K562 (cell line): Measurements from ENCODE around the gene KLHL22. TPM values are rescaled to one million over a fixed set of nuclear protein-coding genes. Genes with fewer than 3 reads are reported as not detected.

Experiments used
- EP300 ChIP-seq: IDR thresholded peaks from 2 replicates; pipeline ENCODE4 v1.6.1; 2012; ENCODE audit warnings: low read length, improper control_type of control experiment
- MCM7 ChIP-seq, 2 experiments: fragments of 450-650 bp; IDR thresholded peaks; 2 replicates each; pipeline ENCODE4 v1.6.1; 2016 to 2018
- NCOA6 ChIP-seq: fragments of 450-650 bp; IDR thresholded peaks from 2 replicates; pipeline ENCODE4 v1.6.1; 2017; ENCODE audit warnings: mild to moderate bottlenecking
- PML ChIP-seq: IDR thresholded peaks from 2 replicates; pipeline ENCODE4 v1.6.1; 2012; ENCODE audit warnings: low read length, inconsistent platforms
- POLR2AphosphoS5 ChIP-seq: IDR thresholded peaks from 2 replicates; pipeline ENCODE4 v1.6.1; 2011; ENCODE audit warnings: mild to moderate bottlenecking, low read depth, low read length, moderate library complexity; ENCODE audit not compliant: control insufficient read depth, insufficient read depth
- RHOXF2B ChIP-seq: fragments of 250-450 bp; sonication (Bioruptor Pico); conservative IDR thresholded peaks from 2 replicates; pipeline ENCODE4 v1.5.1; 2021
- SRSF3 ChIP-seq: fragments of 200-400 bp; formaldehyde crosslinking; IDR thresholded peaks from 2 replicates; pipeline ENCODE4 v1.6.1; 2016; ENCODE audit warnings: mild to moderate bottlenecking, low read length, moderate library complexity; ENCODE audit not compliant: insufficient read depth
- polyA plus RNA-seq, 8 experiments: library from polyadenylated mRNA; depleted of rRNA in 4 of 8; stranded (reverse) in 5 of 8; unstranded in 3 of 8; fragments of >200 nt; fragmentation: Nextera tagmentation in 2 of 8; fragmentation: Illumina TruSeq in 1 of 8; extraction: Ambion mirVana in 2 of 8; extraction: Trizol in 1 of 8; gene quantifications; 2 replicates each; pipeline versions ENCODE4 v1.2.1 to v1.2.3, GENCODE V29; 2011 to 2014; ENCODE audit warnings: inconsistent platforms in 1 of 8, missing spikeins in 1 of 8
- total RNA-seq, 7 experiments: library from RNA; depleted of rRNA in 6 of 7; stranded (reverse); fragments of >200 nt in 6 of 7; fragmentation: Illumina TruSeq in 2 of 7; extraction: Trizol in 2 of 7; gene quantifications; 2 replicates each; pipeline versions ENCODE4 v1.2.1 to v1.2.3, GENCODE V29; 2011 to 2021; ENCODE audit warnings: low replicate concordance in 1 of 7
- TF ChIP-seq, protein P1 (sequence below): sonication (generic); formaldehyde crosslinking; IDR thresholded peaks from 2 replicates; pipeline ENCODE4 v1.8.0; 2023; ENCODE audit warnings: mild to moderate bottlenecking, missing genetic modification reagents
- TF ChIP-seq, protein P2 (sequence below): fragments of 450-650 bp; IDR thresholded peaks from 2 replicates; pipeline ENCODE4 v1.6.1; 2016; ENCODE audit warnings: missing biosample characterization, missing genetic modification characterization
- TF ChIP-seq, protein P3 (sequence below), 3 experiments: fragments of 200-800 bp in 1 of 3; sonication (Bioruptor generic) in 1 of 3; sonication (generic) in 1 of 3; formaldehyde crosslinking in 1 of 3; IDR thresholded peaks; 2 replicates each; pipeline versions ENCODE4 v1.6.1 to v1.8.0; 2016 to 2022; ENCODE audit warnings: mild to moderate bottlenecking in 2 of 3, missing compliant biosample characterization in 2 of 3, missing genetic modification characterization in 2 of 3, missing genetic modification reagents in 1 of 3
- TF ChIP-seq, protein P4 (sequence below), 2 experiments: fragments of 450-650 bp; formaldehyde crosslinking in 1 of 2; IDR thresholded peaks; 2 replicates each; pipeline versions ENCODE4 v1.4.0 to v1.6.1; 2014 to 2020; ENCODE audit warnings: mild to moderate bottlenecking in 2 of 2, borderline replicate concordance in 1 of 2, low read depth in 1 of 2

KLHL22 gene
- total and polyA plus RNA-seq, 9 of the 15 experiments (the other 6 are each of a cell fraction or from before 2014, with no cell fraction given), result 1.3 to 25.6 (median 15.2) TPM

DNA sequence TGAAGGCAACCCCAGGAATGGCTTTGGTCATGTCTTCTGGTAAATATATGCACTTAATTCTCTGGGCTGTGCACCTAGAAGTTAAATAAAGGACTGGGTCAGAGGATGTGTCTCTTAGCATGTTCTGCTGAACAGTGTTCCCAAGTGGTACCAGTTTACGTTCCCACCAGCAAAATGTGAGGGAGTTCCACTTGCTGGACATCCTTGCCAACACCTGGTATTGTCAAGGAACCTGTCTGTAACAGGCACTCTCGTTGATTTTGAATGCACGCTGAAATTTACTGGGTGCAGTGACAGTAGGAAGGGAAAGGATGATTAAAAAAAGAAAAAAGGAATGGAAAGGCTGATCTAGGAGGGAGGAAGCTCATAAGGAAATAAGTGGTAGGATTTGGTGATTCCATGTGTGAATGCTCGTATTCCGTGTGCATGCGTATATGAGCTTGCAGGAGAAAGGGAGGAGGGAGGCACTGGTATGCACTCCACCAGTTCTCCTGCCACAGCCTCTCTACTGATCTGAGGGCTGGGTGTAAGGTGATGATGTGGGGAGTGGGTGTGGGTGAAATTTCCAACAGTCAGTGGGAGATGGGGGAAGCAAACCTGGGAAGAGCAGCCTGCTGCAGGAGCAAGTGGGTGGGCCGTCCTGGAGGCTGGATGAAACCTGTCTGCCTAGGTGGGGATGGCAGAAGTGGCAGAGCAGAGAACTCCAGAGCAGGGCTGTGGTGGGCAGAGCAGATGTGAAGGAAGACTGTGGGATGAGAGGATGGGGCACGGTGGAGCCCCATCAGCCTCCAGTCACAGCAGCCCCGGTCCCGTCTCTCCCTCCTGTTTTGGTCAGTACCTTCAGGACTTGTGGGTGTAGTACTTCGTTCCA, 26.8 kb upstream of the KLHL22 start (continued):
- TF ChIP-seq, protein P1, sequence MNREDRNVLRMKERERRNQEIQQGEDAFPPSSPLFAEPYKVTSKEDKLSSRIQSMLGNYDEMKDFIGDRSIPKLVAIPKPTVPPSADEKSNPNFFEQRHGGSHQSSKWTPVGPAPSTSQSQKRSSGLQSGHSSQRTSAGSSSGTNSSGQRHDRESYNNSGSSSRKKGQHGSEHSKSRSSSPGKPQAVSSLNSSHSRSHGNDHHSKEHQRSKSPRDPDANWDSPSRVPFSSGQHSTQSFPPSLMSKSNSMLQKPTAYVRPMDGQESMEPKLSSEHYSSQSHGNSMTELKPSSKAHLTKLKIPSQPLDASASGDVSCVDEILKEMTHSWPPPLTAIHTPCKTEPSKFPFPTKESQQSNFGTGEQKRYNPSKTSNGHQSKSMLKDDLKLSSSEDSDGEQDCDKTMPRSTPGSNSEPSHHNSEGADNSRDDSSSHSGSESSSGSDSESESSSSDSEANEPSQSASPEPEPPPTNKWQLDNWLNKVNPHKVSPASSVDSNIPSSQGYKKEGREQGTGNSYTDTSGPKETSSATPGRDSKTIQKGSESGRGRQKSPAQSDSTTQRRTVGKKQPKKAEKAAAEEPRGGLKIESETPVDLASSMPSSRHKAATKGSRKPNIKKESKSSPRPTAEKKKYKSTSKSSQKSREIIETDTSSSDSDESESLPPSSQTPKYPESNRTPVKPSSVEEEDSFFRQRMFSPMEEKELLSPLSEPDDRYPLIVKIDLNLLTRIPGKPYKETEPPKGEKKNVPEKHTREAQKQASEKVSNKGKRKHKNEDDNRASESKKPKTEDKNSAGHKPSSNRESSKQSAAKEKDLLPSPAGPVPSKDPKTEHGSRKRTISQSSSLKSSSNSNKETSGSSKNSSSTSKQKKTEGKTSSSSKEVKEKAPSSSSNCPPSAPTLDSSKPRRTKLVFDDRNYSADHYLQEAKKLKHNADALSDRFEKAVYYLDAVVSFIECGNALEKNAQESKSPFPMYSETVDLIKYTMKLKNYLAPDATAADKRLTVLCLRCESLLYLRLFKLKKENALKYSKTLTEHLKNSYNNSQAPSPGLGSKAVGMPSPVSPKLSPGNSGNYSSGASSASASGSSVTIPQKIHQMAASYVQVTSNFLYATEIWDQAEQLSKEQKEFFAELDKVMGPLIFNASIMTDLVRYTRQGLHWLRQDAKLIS, result no peak
- TF ChIP-seq SRSF3, result 0 out of 2 replicates have a peak, but pooled peaks have one; percentile 92
- no peak for TF ChIP-seq RHOXF2B (CRISPR knock-in tag)
- TF ChIP-seq EP300, result no peak
- TF ChIP-seq MCM7 (IDR thresholded peaks at IDR 0.05), result no peak
- no peak for TF ChIP-seq POLR2AphosphoS5
- no peak for TF ChIP-seq PML
- no peak for TF ChIP-seq NCOA6
- TF ChIP-seq, protein P2, sequence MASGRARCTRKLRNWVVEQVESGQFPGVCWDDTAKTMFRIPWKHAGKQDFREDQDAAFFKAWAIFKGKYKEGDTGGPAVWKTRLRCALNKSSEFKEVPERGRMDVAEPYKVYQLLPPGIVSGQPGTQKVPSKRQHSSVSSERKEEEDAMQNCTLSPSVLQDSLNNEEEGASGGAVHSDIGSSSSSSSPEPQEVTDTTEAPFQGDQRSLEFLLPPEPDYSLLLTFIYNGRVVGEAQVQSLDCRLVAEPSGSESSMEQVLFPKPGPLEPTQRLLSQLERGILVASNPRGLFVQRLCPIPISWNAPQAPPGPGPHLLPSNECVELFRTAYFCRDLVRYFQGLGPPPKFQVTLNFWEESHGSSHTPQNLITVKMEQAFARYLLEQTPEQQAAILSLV, result no peak; the same call in 1 of the 2 replicates
- TF ChIP-seq, protein P3, sequence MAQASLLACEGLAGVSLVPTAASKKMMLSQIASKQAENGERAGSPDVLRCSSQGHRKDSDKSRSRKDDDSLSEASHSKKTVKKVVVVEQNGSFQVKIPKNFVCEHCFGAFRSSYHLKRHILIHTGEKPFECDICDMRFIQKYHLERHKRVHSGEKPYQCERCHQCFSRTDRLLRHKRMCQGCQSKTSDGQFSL (CRISPR knock-in tag; IDR thresholded peaks at IDR 0.05), result no peak
- TF ChIP-seq, protein P3 (tag; IDR thresholded peaks at IDR 0.05), result 0 out of 4 replicates have a peak, but pooled peaks of 1 of the 2 experiments have one; percentile 8
- TF ChIP-seq, protein P4, sequence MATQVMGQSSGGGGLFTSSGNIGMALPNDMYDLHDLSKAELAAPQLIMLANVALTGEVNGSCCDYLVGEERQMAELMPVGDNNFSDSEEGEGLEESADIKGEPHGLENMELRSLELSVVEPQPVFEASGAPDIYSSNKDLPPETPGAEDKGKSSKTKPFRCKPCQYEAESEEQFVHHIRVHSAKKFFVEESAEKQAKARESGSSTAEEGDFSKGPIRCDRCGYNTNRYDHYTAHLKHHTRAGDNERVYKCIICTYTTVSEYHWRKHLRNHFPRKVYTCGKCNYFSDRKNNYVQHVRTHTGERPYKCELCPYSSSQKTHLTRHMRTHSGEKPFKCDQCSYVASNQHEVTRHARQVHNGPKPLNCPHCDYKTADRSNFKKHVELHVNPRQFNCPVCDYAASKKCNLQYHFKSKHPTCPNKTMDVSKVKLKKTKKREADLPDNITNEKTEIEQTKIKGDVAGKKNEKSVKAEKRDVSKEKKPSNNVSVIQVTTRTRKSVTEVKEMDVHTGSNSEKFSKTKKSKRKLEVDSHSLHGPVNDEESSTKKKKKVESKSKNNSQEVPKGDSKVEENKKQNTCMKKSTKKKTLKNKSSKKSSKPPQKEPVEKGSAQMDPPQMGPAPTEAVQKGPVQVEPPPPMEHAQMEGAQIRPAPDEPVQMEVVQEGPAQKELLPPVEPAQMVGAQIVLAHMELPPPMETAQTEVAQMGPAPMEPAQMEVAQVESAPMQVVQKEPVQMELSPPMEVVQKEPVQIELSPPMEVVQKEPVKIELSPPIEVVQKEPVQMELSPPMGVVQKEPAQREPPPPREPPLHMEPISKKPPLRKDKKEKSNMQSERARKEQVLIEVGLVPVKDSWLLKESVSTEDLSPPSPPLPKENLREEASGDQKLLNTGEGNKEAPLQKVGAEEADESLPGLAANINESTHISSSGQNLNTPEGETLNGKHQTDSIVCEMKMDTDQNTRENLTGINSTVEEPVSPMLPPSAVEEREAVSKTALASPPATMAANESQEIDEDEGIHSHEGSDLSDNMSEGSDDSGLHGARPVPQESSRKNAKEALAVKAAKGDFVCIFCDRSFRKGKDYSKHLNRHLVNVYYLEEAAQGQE (IDR thresholded peaks at IDR 0.05; ENCODE audit: borderline replicate concordance), result no peak
- TF ChIP-seq, protein P4 (CRISPR knock-in tag; IDR thresholded peaks at IDR 0.05; ENCODE audit: low read depth), result no peak
